Activated naive CD4-positive, alpha-beta T cell treated with anti-CD3 and anti-CD28 coated beads, Interleukin-2, amount 50 U/mL, for 72 hours (primary cell): ENCODE results near the gene CBX6. TPM values are rescaled to one million over a fixed set of nuclear protein-coding genes. Genes with fewer than 3 reads are reported as not detected.
"Not testable (repeated sequence)": the region's sequence is repeated elsewhere in the genome, so short reads cannot be mapped to it uniquely, and the experiment has no call there.

Experiments
- ATAC-seq, 2 donors: fragments of 150-1000 bp; cut with Tn5 transposase; 2 replicates each; pipeline ENCODE4 v1.10.0; 2021; ENCODE audit warnings: mild to moderate bottlenecking in 2 of 2, moderate library complexity in 2 of 2
- DNase-seq, 2 donors: peaks; one replicate each; pipeline ENCODE4 v3.0.0; 2021 to 2022; ENCODE audit warnings: low spot score in 2 of 2
- H3K27ac Mint-ChIP-seq, 2 donors: one replicate each; pipeline ENCODE4 v1.8.0; 2022; ENCODE audit warnings: mild to moderate bottlenecking in 2 of 2, mixed read lengths in 2 of 2
- H3K36me3 Mint-ChIP-seq, 2 donors: one replicate each; pipeline ENCODE4 v1.8.0; 2022; ENCODE audit warnings: mixed read lengths in 2 of 2
- H3K9me3 Mint-ChIP-seq, 2 donors: one replicate each; pipeline ENCODE4 v1.8.0; 2022; ENCODE audit warnings: mixed read lengths in 2 of 2
- total RNA-seq, 2 donors: library from RNA; stranded (reverse); gene quantifications; one replicate each; pipeline ENCODE4 v1.2.3, GENCODE V29; 2022

Gene CBX6
- total RNA-seq = 10 to 100 TPM; 46.9 to 92.6 TPM

- H3K36me3 Mint-ChIP-seq = peaks cover 14 to 20% of the 10 kb centered on the region in 2 donors
- DNase-seq (peak; percentile 91 to 96), ATAC-seq (peak; percentile 51 to 61)
- H3K27ac Mint-ChIP-seq = peak within 1 kb of the TSS; percentile 92
- no peaks in the 10 kb centered on the region for H3K9me3 Mint-ChIP-seq
Observed at GRCh38 chr22:38872172-38872830, at the start of gene CBX6. CBX6 (minus strand) TSS chr22:38872216; CDS start chr22:38872190, 26 bp downstream.

DNA sequence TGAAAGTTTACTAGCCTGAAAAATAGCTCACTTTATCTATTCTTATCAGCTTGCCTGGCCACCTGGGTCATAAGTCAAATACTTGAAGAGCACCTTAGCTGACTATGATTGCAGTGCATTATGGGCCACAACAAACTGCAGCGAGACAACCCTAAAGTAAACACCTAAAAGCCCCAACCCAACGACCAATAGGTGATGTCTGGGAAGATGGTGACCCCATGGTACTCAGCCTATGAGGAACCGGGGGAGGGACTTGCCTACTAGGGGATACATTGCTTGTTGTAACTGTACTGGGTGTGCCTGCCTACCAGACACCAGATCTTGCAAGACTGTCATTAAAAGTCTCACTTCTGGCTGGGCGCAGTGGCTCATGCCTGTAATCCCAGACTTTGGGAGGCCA lies 49.8 kb upstream of the CBX6 start:
- Mint-ChIP-seq H3K9me3 (no peaks in the 10 kb centered on the region), H3K27ac (no peak overlapping the region), H3K36me3 (no peaks in the 10 kb centered on the region)
- DNase-seq = no peak
- no peak for ATAC-seq

DNA sequence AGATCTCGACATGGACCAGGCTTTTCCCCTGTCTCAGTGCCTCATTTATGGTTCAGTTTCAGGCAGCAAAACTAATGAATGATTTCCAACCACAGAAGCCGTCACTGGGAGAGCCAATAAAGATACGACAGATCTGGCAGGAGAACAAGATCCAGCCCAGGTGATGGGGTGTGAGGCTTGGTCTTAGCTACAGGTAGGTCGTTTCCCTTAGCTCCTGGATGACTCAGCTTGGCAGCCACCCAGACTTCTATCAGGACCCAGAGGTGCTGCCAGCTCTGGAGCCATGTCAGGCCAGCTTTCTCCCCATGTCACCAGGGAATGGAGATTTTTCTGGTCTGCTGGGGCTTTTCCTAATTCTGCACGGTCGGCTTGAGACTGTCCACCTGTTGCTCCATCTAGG lies 49.1 kb upstream of the CBX6 start:
- ATAC-seq (no peak), DNase-seq (no peak)
- Mint-ChIP-seq H3K36me3 (no peaks in the 10 kb centered on the region), H3K9me3 (no peaks in the 10 kb centered on the region), H3K27ac (no peak overlapping the region)

DNA sequence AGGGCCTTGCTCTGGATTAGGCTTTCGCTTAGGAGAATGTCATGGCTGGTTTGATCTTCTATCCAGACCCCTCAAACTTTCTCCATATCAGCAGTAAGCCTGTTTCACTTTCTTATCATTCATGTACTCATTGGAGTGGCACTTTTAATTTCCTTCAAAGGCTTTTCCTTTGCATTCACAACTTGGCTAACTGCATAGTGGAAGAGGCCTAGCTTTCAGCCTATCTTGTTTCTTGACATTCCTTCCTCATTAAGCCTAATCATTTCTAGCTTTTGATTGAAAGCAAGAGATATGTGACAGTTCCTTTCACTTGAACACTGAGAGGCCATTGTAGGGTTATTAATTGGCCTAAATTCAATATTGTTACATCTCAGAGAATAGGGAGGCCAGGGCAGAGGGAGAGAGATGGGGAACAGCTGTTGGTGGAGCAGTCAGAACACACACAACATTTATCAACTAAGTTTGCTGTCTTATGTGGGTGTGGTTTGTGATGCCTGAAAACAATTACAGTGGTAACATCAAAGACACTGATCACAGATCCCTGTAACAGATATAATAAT lies 47.7 kb upstream of the CBX6 start:
- H3K36me3 Mint-ChIP-seq = no peaks in the 10 kb centered on the region
- ATAC-seq (no peak), DNase-seq (no peak)
- H3K27ac Mint-ChIP-seq = no peak overlapping the region
- no peaks in the 10 kb centered on the region for H3K9me3 Mint-ChIP-seq

- H3K9me3 Mint-ChIP-seq = no peaks in the 10 kb centered on the region
- DNase-seq = no peak
- no peaks in the 10 kb centered on the region for H3K36me3 Mint-ChIP-seq
- ATAC-seq = no peak
- no peak overlapping the region for H3K27ac Mint-ChIP-seq
Observed at GRCh38 chr22:38911434-38911833, 39.4 kb upstream of the CBX6 start.

DNA sequence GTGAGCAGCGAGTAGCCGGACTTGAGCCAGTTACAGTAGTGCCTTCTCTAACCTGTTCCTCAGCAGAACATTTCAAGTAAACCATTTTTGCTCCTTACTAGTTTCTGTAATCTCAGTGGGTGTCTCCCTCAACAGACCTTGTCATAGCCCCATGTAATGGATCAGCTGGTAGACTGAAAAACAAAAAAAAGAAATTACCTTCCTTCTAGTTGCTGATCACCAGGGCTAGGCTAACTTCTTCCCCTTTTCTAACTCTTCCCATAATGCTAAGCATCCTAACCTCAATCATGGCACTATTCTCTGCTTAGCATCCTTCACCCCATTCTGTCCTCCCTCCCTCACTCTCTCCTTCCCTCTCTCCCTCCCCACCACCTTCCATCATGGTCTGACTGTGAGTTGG lies 35.8 kb upstream of the CBX6 start:
- no peak for ATAC-seq
- H3K36me3 Mint-ChIP-seq = peaks cover 0 to 4% of the 10 kb centered on the region in 2 donors

DNA sequence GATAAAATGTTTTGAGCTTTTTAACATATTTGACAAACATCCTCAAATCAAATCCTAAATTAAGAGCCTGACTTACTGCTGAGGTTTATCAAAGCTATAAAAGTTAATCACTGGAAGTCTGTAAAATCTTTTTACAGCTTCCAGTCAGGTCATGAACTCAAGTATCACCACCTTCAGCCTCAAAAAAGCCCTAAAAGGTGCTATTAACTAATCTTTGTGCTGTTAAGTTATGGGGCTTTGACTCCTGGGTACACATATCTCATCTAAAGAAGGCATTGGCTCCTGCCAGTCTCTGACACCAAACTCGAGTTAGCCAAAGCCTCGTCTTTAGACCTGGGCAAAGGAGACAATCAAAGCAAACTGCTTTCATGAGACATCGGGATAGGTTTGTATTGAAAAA lies 34.0 kb upstream of the CBX6 start:
- ATAC-seq (no peak), DNase-seq (no peak)
- Mint-ChIP-seq H3K36me3 (peaks cover 0 to 4% of the 10 kb centered on the region in 2 donors), H3K9me3 (peaks cover 0 to 9% of the 10 kb centered on the region in 2 donors), H3K27ac (no peak overlapping the region)

More for the DNA sequence above, 35.8 kb upstream of the CBX6 start:
- Mint-ChIP-seq H3K27ac (no peak overlapping the region), H3K9me3 (peaks cover 0 to 9% of the 10 kb centered on the region in 2 donors)
- no peak for DNase-seq

- not testable (repeated sequence) for DNase-seq, ATAC-seq, H3K36me3 Mint-ChIP-seq, H3K9me3 Mint-ChIP-seq, H3K27ac Mint-ChIP-seq
Observed at GRCh38 chr22:38904052-38904617, 32.1 kb upstream of the CBX6 start.

DNA sequence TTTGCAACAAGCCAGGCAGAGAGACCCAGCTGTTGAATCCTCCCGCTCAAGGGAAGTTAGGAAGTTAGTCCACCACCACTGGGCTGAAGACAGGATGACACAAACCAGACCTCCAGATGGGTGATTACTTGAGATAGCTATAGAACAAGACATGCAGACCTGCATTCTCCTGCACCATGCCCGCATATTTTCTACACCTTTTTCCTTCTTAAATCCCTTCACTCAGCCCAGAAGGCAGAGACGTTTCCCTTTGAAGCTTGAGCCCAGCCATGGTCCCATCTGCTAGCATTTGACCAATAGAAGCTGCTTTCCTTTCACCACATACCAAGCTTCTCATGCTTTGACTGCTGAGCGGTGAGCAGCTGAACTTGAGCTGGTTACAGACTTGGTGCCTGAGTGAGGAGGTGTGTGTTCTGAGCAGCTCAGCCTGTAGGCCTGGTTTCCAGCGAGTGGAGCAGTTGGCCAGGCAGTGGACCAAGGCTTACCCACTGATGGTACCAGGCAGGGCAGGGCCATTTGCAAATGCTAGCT lies 29.2 kb upstream of the CBX6 start:
- ATAC-seq (no peak), DNase-seq (no peak)
- Mint-ChIP-seq H3K9me3 (peaks cover 0 to 9% of the 10 kb centered on the region in 2 donors), H3K36me3 (peaks cover 0 to 4% of the 10 kb centered on the region in 2 donors), H3K27ac (no peak overlapping the region)

DNA sequence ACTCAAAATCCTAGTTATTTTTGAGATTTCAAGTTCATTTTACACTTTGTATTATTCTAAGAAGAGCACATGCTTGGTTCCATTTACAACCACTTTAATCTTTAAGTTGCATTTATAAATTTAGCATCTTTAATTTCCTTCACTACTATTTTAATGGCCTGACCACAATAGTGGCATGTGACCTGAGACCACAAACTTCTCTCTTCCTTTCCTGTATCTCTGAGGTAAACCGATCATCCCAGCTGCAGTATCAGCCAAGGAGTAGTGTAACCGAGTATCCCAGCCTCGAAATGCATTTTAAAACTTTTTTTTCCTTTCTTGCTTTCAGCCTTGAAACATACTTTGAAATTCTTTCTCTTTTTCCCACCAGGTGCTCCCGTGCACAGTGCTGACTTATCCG lies 28.7 kb upstream of the CBX6 start:
- DNase-seq = no peak
- ATAC-seq = no peak
- no peak overlapping the region for H3K27ac Mint-ChIP-seq
- peaks cover 0 to 4% of the 10 kb centered on the region in 2 donors for H3K36me3 Mint-ChIP-seq
- H3K9me3 Mint-ChIP-seq = peaks cover 0 to 9% of the 10 kb centered on the region in 2 donors

- Mint-ChIP-seq H3K27ac (no peak overlapping the region), H3K9me3 (no peaks in the 10 kb centered on the region), H3K36me3 (no peaks in the 10 kb centered on the region)
- DNase-seq (no peak), ATAC-seq (no peak)
Observed at GRCh38 chr22:38891256-38891655, 19.2 kb upstream of the CBX6 start.

DNA sequence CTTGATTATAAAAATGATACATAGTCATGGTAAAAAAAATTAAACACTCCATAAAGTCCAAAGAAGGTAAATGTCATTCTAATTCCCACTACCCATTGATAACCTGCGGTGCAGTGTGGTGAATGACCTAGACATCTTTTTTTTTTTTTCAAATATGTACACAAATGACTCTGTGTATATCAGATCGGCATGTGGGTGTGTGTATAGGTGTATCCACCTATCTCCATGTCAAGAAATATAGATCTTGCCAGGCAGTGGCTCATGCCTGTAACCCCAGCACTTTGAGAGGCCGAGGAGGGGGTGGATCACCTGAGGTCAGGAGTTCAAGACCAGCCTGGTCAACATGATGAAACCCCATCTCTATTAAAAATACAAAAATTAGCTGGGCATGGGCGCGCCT lies 18.4 kb upstream of the CBX6 start:
- no peak overlapping the region for H3K27ac Mint-ChIP-seq
- no peaks in the 10 kb centered on the region for H3K9me3 Mint-ChIP-seq
- H3K36me3 Mint-ChIP-seq = no peaks in the 10 kb centered on the region
- ATAC-seq (no peak), DNase-seq (no peak)

DNA sequence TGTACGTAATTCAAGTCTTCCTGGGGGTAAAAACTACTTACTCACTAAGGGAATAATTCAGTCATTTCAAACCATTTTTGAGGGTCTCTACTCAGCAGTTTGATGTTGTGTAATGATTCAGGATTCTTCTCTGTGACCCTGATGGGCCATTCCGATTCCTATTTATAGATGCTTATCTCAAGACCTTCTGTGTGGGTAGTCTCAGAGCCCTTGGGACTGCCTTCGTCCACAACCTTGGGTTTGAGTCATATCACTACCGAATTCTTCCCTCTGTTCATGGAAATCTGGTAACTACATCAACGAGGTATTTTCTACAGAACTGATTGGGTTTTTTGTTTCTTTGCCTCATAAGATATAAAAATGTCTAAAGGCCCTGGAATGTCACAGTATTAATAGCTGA lies 14.3 kb upstream of the CBX6 start:
- ATAC-seq (no peak), DNase-seq (no peak)
- no peaks in the 10 kb centered on the region for H3K9me3 Mint-ChIP-seq
- H3K36me3 Mint-ChIP-seq = no peaks in the 10 kb centered on the region
- no peak overlapping the region for H3K27ac Mint-ChIP-seq

GRCh38 chr22:38882972-38883622 lies 11.1 kb upstream of the CBX6 start:
- H3K36me3 Mint-ChIP-seq = no peaks in the 10 kb centered on the region
- ATAC-seq (no peak), DNase-seq (no peak)
- H3K27ac Mint-ChIP-seq = peak overlapping the region in 1 of 2 donors; percentile 63
- no peaks in the 10 kb centered on the region for H3K9me3 Mint-ChIP-seq

DNA sequence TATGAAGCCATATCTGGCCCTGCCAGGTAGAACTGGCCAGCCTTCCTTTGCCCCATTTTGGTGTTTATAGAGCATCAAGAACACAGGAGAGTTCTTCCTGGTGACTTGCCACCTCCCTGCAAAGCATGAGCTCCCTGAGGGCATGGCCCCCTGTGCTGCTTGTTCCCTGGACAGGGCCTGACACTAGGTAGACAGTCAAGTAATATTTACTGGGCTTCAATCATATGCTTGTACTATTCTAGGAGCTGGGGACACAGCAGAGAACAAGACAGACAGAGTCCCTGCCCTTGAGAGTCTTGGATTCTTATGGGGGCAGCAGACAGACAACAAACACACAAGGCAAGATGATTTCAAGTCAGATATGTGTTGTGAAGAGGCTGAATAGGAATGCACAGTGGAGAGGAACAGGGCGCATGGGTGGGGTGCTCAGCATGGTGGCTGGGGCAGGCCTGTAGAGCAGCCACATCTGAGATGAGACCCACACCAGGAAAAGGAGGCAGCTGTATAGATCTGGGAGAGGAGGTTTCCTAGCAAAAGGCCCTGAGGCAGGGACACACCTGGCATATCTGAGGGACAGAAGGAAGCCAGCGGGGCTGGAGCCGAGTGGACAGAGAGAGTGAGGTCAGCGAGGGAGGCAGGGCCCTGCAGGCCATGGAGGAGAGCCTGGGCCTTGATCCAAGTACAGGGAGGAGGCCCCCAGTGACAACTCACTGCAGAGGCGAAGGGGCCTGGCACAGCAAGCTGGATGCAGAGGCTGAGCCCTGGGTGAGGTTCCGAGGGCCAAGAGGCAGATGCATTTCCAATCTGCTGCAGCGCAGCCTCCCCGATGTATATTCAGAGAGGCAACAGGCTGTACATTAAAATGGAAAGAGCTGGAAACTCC lies 10.2 kb upstream of the CBX6 start:
- ATAC-seq = no peak
- Mint-ChIP-seq H3K9me3 (no peaks in the 10 kb centered on the region), H3K27ac (no peak overlapping the region)

DNA sequence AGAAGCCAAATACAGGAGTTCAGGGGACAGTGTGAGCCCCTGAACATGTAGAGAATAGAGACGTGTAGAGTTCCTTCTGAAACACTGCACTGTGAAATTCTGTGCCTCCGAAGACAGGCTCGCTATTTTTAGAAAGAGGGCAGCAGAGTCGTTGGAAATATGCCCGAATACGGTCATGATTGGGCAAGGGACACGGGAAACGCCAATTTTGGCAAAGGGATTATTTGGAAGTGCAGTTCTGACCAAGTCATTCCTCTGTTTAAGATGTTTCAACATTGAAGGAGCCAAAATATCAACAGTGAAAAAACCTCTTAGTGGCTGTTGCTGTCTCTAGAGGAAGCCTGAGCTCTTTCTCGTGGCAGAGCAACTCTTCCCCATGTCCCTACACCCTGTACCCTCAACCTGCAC lies 9.5 kb upstream of the CBX6 start:
- Mint-ChIP-seq H3K36me3 (no peaks in the 10 kb centered on the region), H3K27ac (no peak overlapping the region), H3K9me3 (no peaks in the 10 kb centered on the region)
- ATAC-seq = no peak
- no peak for DNase-seq

More for the DNA sequence above, 10.2 kb upstream of the CBX6 start:
- DNase-seq = no peak
- H3K36me3 Mint-ChIP-seq = no peaks in the 10 kb centered on the region
